ENCODE measurements around the gene CAPZA3.

DNA sequence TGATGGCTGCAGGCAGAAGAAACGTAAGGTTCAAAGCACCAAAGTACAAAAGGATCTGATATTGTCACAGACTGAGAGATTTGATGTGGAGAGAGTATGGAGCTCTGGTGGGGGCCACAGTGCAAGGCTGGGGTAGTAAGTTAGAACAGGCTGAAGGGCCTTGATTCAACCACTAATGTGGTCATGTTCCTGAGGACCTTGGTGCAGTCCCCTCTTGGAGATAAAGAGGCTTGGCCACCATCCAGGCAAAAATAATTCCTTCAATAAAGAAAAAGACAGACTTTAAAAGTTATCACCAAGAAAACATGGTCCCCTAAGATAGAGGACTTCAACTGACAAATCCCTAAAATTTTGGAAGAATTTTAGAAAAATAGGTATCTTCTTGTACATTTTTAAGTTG lies 17.4 kb downstream of the CAPZA3 start:
- TF ChIP-seq, protein P1, sequence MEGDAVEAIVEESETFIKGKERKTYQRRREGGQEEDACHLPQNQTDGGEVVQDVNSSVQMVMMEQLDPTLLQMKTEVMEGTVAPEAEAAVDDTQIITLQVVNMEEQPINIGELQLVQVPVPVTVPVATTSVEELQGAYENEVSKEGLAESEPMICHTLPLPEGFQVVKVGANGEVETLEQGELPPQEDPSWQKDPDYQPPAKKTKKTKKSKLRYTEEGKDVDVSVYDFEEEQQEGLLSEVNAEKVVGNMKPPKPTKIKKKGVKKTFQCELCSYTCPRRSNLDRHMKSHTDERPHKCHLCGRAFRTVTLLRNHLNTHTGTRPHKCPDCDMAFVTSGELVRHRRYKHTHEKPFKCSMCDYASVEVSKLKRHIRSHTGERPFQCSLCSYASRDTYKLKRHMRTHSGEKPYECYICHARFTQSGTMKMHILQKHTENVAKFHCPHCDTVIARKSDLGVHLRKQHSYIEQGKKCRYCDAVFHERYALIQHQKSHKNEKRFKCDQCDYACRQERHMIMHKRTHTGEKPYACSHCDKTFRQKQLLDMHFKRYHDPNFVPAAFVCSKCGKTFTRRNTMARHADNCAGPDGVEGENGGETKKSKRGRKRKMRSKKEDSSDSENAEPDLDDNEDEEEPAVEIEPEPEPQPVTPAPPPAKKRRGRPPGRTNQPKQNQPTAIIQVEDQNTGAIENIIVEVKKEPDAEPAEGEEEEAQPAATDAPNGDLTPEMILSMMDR (IDR thresholded peaks at IDR 0.05) = no peak
- TF ChIP-seq EZH2 (IDR thresholded peaks at IDR 0.05; ENCODE audit: borderline replicate concordance, insufficient read depth, low read depth, low read length, poor library complexity, severe bottlenecking) = no peak
